HPDE6-E6E7 (cell line): ENCODE results near the gene UQCC2.

Experiments used
- DNase-seq: peaks from one replicate; pipeline ENCODE4 v3.0.0; 2011; ENCODE audit warnings: missing footprints; ENCODE audit errors: extremely low spot score

Gene UQCC2

GRCh38 chr6:33691456-33692077 is 19.9 kb downstream of the UQCC2 start:
- DNase-seq = no peak

GRCh38 chr6:33690766-33691165 is 20.7 kb downstream of the UQCC2 start:
- no peak for DNase-seq

GRCh38 chr6:33689879-33690278 is 21.6 kb downstream of the UQCC2 start:
- no peak for DNase-seq

- DNase-seq = no peak
Measured at GRCh38 chr6:33689148-33689494, 22.4 kb downstream of the UQCC2 start.

GRCh38 chr6:33688451-33689147 is 22.9 kb downstream of the UQCC2 start:
- no peak for DNase-seq

GRCh38 chr6:33688006-33688405 is 23.5 kb downstream of the UQCC2 start:
- DNase-seq = no peak

GRCh38 chr6:33686981-33687975 is 24.2 kb downstream of the UQCC2 start:
- DNase-seq = no peak

GRCh38 chr6:33686225-33686924 is 25.1 kb downstream of the UQCC2 start:
- no peak for DNase-seq

- DNase-seq = no peak
Measured at GRCh38 chr6:33685411-33686224, 25.9 kb downstream of the UQCC2 start.

- no peak for DNase-seq
Measured at GRCh38 chr6:33684983-33685382, 26.5 kb downstream of the UQCC2 start.

- DNase-seq = no peak
Measured at GRCh38 chr6:33684428-33684896, 27.0 kb downstream of the UQCC2 start.

- no peak for DNase-seq
Measured at GRCh38 chr6:33683576-33684427, 27.7 kb downstream of the UQCC2 start.

- DNase-seq = no peak
Measured at GRCh38 chr6:33683051-33683571, 28.4 kb downstream of the UQCC2 start.

GRCh38 chr6:33682341-33682740 is 29.2 kb downstream of the UQCC2 start:
- DNase-seq = no peak

- DNase-seq = no peak
Measured at GRCh38 chr6:33679761-33680160, 31.7 kb downstream of the UQCC2 start.

- no peak for DNase-seq
Measured at GRCh38 chr6:33678932-33679490, 32.5 kb downstream of the UQCC2 start.

- no peak for DNase-seq
Measured at GRCh38 chr6:33678233-33678931, 33.1 kb downstream of the UQCC2 start.

- DNase-seq = no peak
Measured at GRCh38 chr6:33677689-33678088, 33.8 kb downstream of the UQCC2 start.
